ENCODE data around the gene SPEM2. TPM values are rescaled to one million over a fixed set of nuclear protein-coding genes. Genes with fewer than 3 reads are reported as not detected.
A peak's percentile ranks its signal among the peaks of the same experiment; 100 is the strongest.

SPEM2 gene
- total and polyA plus RNA-seq, 2 of the 8 experiments (the other 6 are each of a cell fraction or from before 2014, with no cell fraction given), result 0.03 TPM; not detected in 1

GRCh38 chr17:7459961-7460545, 34.6 kb downstream of the SPEM2 start:
- H3K4me2 ChIP-seq (ENCODE audit: insufficient read depth in 1 of 2, low read depth in 2 of 2, low read length in 2 of 2), result no peak overlapping the region
- H2BK12ac ChIP-seq (ENCODE audit: low read depth, low read length), result no peak overlapping the region
- H2BK20ac ChIP-seq (ENCODE audit: low read length), result no peak overlapping the region
- no peak overlapping the region for H2BK120ac ChIP-seq (replicated peaks; ENCODE audit: low read depth, low read length)
- no peak overlapping the region for H3K14ac ChIP-seq (ENCODE audit: insufficient read length)
- H2BK15ac ChIP-seq (ENCODE audit: low read length), result no peak overlapping the region
- no peak overlapping the region for H2AK5ac ChIP-seq (ENCODE audit: low read depth, low read length)
- no peak overlapping the region for H4K91ac ChIP-seq (replicated peaks; ENCODE audit: insufficient read length, low read length)
- H2BK5ac ChIP-seq (ENCODE audit: low read depth, low read length), result no peak overlapping the region
- WGBS, 2 experiments (ENCODE audit: extremely low coverage in 1 of 2, insufficient coverage in 1 of 2, insufficient read length in 1 of 2, insufficient replicate concordance in 2 of 2, low coverage in 1 of 2, low lambda C conversion rate in 2 of 2, missing lambda C conversion rate in 1 of 2), result 91% methylated on average over 3 of the region's 3 CpGs; no CpG with 5 or more reads in 1 of the 2 experiments
- no peak overlapping the region for H3K4me3 ChIP-seq (ENCODE audit: extremely low read depth in 1 of 4, insufficient read depth in 2 of 4, low read depth in 3 of 4, low read length in 4 of 4)
- H2AFZ ChIP-seq (ENCODE audit: low read length), result no peak overlapping the region
- peaks cover 5% of the 10 kb centered on the region for H3K23me2 ChIP-seq (ENCODE audit: low read depth, low read length)
- no peak overlapping the region for H3K4ac ChIP-seq (replicated peaks; ENCODE audit: insufficient read length, low read depth, low read length)
- no peak for DNase-seq (ENCODE audit: low read depth in 1 of 2, low spot score in 2 of 2)
- H3K9ac ChIP-seq (replicated peaks in 1 of 4; ENCODE audit: extremely low read depth in 1 of 4, low read depth in 3 of 4, low read length in 3 of 4), result no peak overlapping the region
- H4K5ac ChIP-seq (ENCODE audit: insufficient read length, low read depth, low read length), result no peak overlapping the region
- no peak overlapping the region for H3K23ac ChIP-seq (ENCODE audit: insufficient read length)
- no peak overlapping the region for H3K56ac ChIP-seq (replicated peaks; ENCODE audit: insufficient read length, low read depth, low read length)
- H4K8ac ChIP-seq (ENCODE audit: extremely low read depth, insufficient read depth, low read length), result no peak overlapping the region
- H3K36me3 ChIP-seq (ENCODE audit: control insufficient read depth in 2 of 4, insufficient read depth in 4 of 4, low read length in 3 of 4), result peaks cover 0 to 2% (median 0%) of the 10 kb centered on the region in 4 experiments; a peak in 2 of 8 replicates
- no peaks in the 10 kb centered on the region for H3K79me2 ChIP-seq (ENCODE audit: control insufficient read depth in 1 of 2, insufficient read depth in 2 of 2, low read length in 2 of 2)
- FAIRE-seq, result no peak
- no peak overlapping the region for H3K27ac ChIP-seq (ENCODE audit: low read depth, low read length)
- no peaks in the 10 kb centered on the region for H3K9me3 ChIP-seq (ENCODE audit: insufficient read depth in 2 of 2, low read depth in 1 of 2, low read length in 1 of 2)
- POLR2A ChIA-PET (ENCODE audit: partially characterized antibody), result interaction anchor here (0.7 to 13.8 kb wide), 5 partner anchors 10 to 197 kb away, joined by 3 to 200 read pairs (median 3); partner anchors contain the start of genes POLR2A, SLC35G6 and ZBTB4
- H3K79me1 ChIP-seq (ENCODE audit: low read depth, low read length), result no peaks in the 10 kb centered on the region
- CTCF ChIA-PET (ENCODE audit: partially characterized antibody), result interaction anchor here (0.8 to 2.1 kb wide), 4 partner anchors 16 to 54 kb away, joined by 3 to 5 read pairs (median 4); no protein-coding TSS in a partner anchor
- H4K20me1 ChIP-seq (replicated peaks in 1 of 2; ENCODE audit: control insufficient read depth in 1 of 2, insufficient read depth in 2 of 2, low read length in 2 of 2), result no peaks in the 10 kb centered on the region
- TF ChIP-seq YY1 (IDR thresholded peaks at IDR 0.05; ENCODE audit: low read depth, low read length) (peak; percentile 91), KDM5A (IDR thresholded peaks at IDR 0.05; ENCODE audit: low read length) (no peak)
- H3K27me3 ChIP-seq (replicated peaks in 1 of 4; ENCODE audit: control insufficient read depth in 3 of 4, extremely low read depth in 1 of 4, insufficient read depth in 3 of 4, low read length in 3 of 4), result no peaks in the 10 kb centered on the region
- no peak overlapping the region for H3K18ac ChIP-seq (ENCODE audit: extremely low read depth, low read length)
- peaks cover 2 to 18% (median 7%) of the 10 kb centered on the region in 4 experiments for H3K4me1 ChIP-seq (replicated peaks in 1 of 4; ENCODE audit: control insufficient read depth in 3 of 4, insufficient read depth in 4 of 4, low read length in 3 of 4)

Measured in H1 (cell line).